Nephron (organoid): ENCODE data around the gene SNX13.

ENCODE experiments used
- H3K27ac Mint-ChIP-seq, 3 experiments: 2 replicates each; pipeline ENCODE4 v1.8.0; 2020; ENCODE audit warnings: mixed read lengths in 3 of 3, mild to moderate bottlenecking in 2 of 3, moderate library complexity in 1 of 3
- H3K27me3 Mint-ChIP-seq: 2 replicates; pipeline ENCODE4 v1.8.0; 2021; ENCODE audit warnings: low read depth, mild to moderate bottlenecking, moderate library complexity, mixed read lengths
- H3K36me3 Mint-ChIP-seq: 2 replicates; pipeline ENCODE4 v1.8.0; 2020; ENCODE audit warnings: low read depth, mixed read lengths
- H3K4me1 Mint-ChIP-seq: 2 replicates; pipeline ENCODE4 v1.8.0; 2020; ENCODE audit warnings: mixed read lengths
- H3K4me3 Mint-ChIP-seq, 3 experiments: 2 replicates each; pipeline ENCODE4 v1.8.0; 2020; ENCODE audit warnings: mild to moderate bottlenecking in 3 of 3, mixed read lengths in 3 of 3, moderate library complexity in 2 of 3
- H3K9me3 Mint-ChIP-seq: 2 replicates; pipeline ENCODE4 v1.8.0; 2020; ENCODE audit warnings: mixed read lengths
- CTCF ChIP-seq, 3 experiments: fragments of 200-600 bp; sonication (generic); IDR thresholded peaks; one replicate each; pipeline ENCODE4 v1.5.0; 2021; ENCODE audit warnings: antibody characterized with exemption in 3 of 3; ENCODE audit not compliant: unreplicated experiment in 3 of 3

Gene SNX13

DNA sequence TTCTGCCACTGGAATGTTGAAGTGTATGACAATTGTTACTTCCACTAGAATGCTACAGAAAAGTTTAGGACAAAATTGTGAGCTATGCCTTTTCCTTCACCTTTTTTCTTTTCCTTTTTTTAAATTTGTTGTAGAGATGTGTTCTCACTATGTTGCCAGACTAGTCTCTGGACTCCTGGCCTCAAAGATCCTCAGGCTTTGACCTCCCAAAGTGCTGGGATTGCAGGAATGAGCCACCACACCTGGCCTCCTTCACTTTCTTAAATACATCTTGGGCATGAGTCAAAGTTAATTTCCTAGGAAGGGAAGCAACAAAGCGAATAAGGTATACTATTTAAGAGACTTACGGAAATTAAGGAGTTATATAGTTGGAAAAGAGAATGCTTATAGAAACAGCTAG is 2.7 kb upstream of the SNX13 start:
- Mint-ChIP-seq H3K9me3 (no peaks in the 10 kb centered on the region), H3K4me3 (peak overlapping the region in 2 of 3 experiments; percentile 8 to 40), H3K4me1 (peaks cover 18% of the 10 kb centered on the region), H3K36me3 (no peaks in the 10 kb centered on the region), H3K27me3 (no peaks in the 10 kb centered on the region), H3K27ac (no peak overlapping the region)
- no peak for TF ChIP-seq CTCF (IDR thresholded peaks at IDR 0.05; ENCODE audit: unreplicated experiment in 3 of 3)

DNA sequence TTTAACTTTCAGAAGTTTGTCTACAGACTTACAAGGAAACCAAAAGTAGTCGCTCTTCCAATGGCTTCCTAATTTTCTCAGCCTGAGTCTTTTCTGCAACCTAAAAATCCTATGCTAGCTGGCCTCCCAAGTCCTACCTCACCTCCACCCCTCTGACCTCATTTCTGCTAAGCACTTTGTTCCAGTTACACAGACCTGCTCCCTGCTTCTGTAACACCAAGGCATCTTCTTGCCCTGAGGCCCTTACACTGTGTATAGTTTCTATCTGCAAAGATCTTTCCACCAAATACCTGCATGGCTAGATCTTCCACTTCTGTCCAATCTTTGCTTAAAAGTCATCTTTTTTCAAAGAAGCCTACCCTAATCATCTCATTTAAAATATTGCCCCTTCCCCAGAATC is 1.9 kb upstream of the SNX13 start:
- Mint-ChIP-seq H3K36me3 (no peaks in the 10 kb centered on the region), H3K27ac (peak overlapping the region in 2 of 3 experiments; percentile 9 to 25), H3K27me3 (no peaks in the 10 kb centered on the region), H3K4me1 (peaks cover 25% of the 10 kb centered on the region), H3K4me3 (peak overlapping the region; percentile 100), H3K9me3 (no peaks in the 10 kb centered on the region)
- TF ChIP-seq CTCF (IDR thresholded peaks at IDR 0.05; ENCODE audit: unreplicated experiment in 3 of 3) = no peak

- H3K4me1 Mint-ChIP-seq = peaks cover 25% of the 10 kb centered on the region
- peak overlapping the region; percentile 100 for H3K4me3 Mint-ChIP-seq
- peak overlapping the region; percentile 97 to 100 (median 100) for H3K27ac Mint-ChIP-seq
- no peaks in the 10 kb centered on the region for H3K36me3 Mint-ChIP-seq
- no peak for TF ChIP-seq CTCF (IDR thresholded peaks at IDR 0.05; ENCODE audit: unreplicated experiment in 3 of 3)
- H3K27me3 Mint-ChIP-seq = no peaks in the 10 kb centered on the region
- no peaks in the 10 kb centered on the region for H3K9me3 Mint-ChIP-seq
Observed at GRCh38 chr7:17940951-17941431, 697 bp upstream of the SNX13 start.

GRCh38 chr7:17939606-17940301 is 540 bp downstream of the SNX13 start:
- Mint-ChIP-seq H3K4me1 (peaks cover 25% of the 10 kb centered on the region), H3K4me3 (peak overlapping the region; percentile 100), H3K27ac (peak overlapping the region; percentile 97 to 100 (median 100)), H3K9me3 (no peaks in the 10 kb centered on the region), H3K27me3 (no peaks in the 10 kb centered on the region), H3K36me3 (no peaks in the 10 kb centered on the region)
- no peak for TF ChIP-seq CTCF (IDR thresholded peaks at IDR 0.05; ENCODE audit: unreplicated experiment in 3 of 3)

GRCh38 chr7:17939211-17939605 is 1.1 kb downstream of the SNX13 start:
- Mint-ChIP-seq H3K27me3 (no peaks in the 10 kb centered on the region), H3K4me3 (peak overlapping the region; percentile 100), H3K27ac (peak overlapping the region; percentile 97 to 100 (median 100)), H3K4me1 (peaks cover 26% of the 10 kb centered on the region), H3K9me3 (no peaks in the 10 kb centered on the region), H3K36me3 (no peaks in the 10 kb centered on the region)
- TF ChIP-seq CTCF (IDR thresholded peaks at IDR 0.05; ENCODE audit: unreplicated experiment in 3 of 3) = no peak
